Mucosa of stomach (tissue), 1 donor: ENCODE results near the gene ACP2.
"Not testable (repeated sequence)": the region's sequence is repeated elsewhere in the genome, so short reads cannot be mapped to it uniquely, and the experiment has no call there.

Experiments
- H3K27me3 ChIP-seq: one replicate; pipeline ENCODE4 v1.7.0; 2013; ENCODE audit warnings: mild to moderate bottlenecking, low read length; ENCODE audit not compliant: control insufficient read depth, insufficient read depth
- H3K36me3 ChIP-seq: one replicate; pipeline ENCODE4 v1.7.0; 2013; ENCODE audit warnings: low read length; ENCODE audit not compliant: control insufficient read depth, insufficient read depth
- H3K4me1 ChIP-seq: one replicate; pipeline ENCODE4 v1.7.0; 2013; ENCODE audit warnings: mild to moderate bottlenecking, low read length; ENCODE audit not compliant: control insufficient read depth, insufficient read depth
- H3K4me3 ChIP-seq: one replicate; pipeline ENCODE4 v1.7.0; 2013; ENCODE audit warnings: low read length
- H3K9ac ChIP-seq: one replicate; pipeline ENCODE4 v1.7.0; 2013; ENCODE audit warnings: mild to moderate bottlenecking, low read length, moderate library complexity
- H3K9me3 ChIP-seq: one replicate; pipeline ENCODE4 v1.7.0; 2013; ENCODE audit warnings: mild to moderate bottlenecking, low read length, moderate library complexity; ENCODE audit not compliant: control insufficient read depth
- donor health status: Pancreatic carcinoma.

Gene ACP2

GRCh38 chr11:47208008-47208552, 40.5 kb downstream of the ACP2 start:
- not testable (repeated sequence) for H3K27me3 ChIP-seq, H3K9ac ChIP-seq, H3K4me3 ChIP-seq, H3K36me3 ChIP-seq, H3K9me3 ChIP-seq, H3K4me1 ChIP-seq

- Histone ChIP-seq H3K9ac (no peak overlapping the region), H3K9me3 (no peaks in the 10 kb centered on the region), H3K36me3 (no peaks in the 10 kb centered on the region), H3K4me1 (peaks cover 6% of the 10 kb centered on the region), H3K4me3 (no peak overlapping the region), H3K27me3 (no peaks in the 10 kb centered on the region)
Measured at GRCh38 chr11:47207459-47207858, 41.2 kb downstream of the ACP2 start.

- H3K4me1 ChIP-seq, H3K4me3 ChIP-seq, H3K9ac ChIP-seq, H3K27me3 ChIP-seq, H3K9me3 ChIP-seq, H3K36me3 ChIP-seq: not testable (repeated sequence)
Measured at GRCh38 chr11:47206577-47206976, 42.0 kb downstream of the ACP2 start.

GRCh38 chr11:47204637-47204989, 44.0 kb downstream of the ACP2 start:
- Histone ChIP-seq H3K9ac (no peak overlapping the region), H3K9me3 (no peaks in the 10 kb centered on the region), H3K4me3 (no peak overlapping the region), H3K4me1 (peaks cover 6% of the 10 kb centered on the region), H3K36me3 (no peaks in the 10 kb centered on the region), H3K27me3 (no peaks in the 10 kb centered on the region)

- no peaks in the 10 kb centered on the region for H3K36me3 ChIP-seq
- no peak overlapping the region for H3K4me3 ChIP-seq
- H3K4me1 ChIP-seq = peaks cover 6% of the 10 kb centered on the region
- H3K27me3 ChIP-seq = no peaks in the 10 kb centered on the region
- H3K9ac ChIP-seq = no peak overlapping the region
- H3K9me3 ChIP-seq = no peaks in the 10 kb centered on the region
Measured at GRCh38 chr11:47202576-47202975, 46.0 kb downstream of the ACP2 start.

GRCh38 chr11:47201015-47201414, 47.6 kb downstream of the ACP2 start:
- H3K4me1 ChIP-seq = peaks cover 6% of the 10 kb centered on the region
- H3K4me3 ChIP-seq = no peak overlapping the region
- H3K27me3 ChIP-seq = no peaks in the 10 kb centered on the region
- no peak overlapping the region for H3K9ac ChIP-seq
- H3K36me3 ChIP-seq = no peaks in the 10 kb centered on the region
- no peaks in the 10 kb centered on the region for H3K9me3 ChIP-seq

- H3K9me3 ChIP-seq, H3K9ac ChIP-seq, H3K4me3 ChIP-seq, H3K36me3 ChIP-seq, H3K4me1 ChIP-seq, H3K27me3 ChIP-seq: not testable (repeated sequence)
Measured at GRCh38 chr11:47198161-47198560, 50.5 kb downstream of the ACP2 start.

GRCh38 chr11:47192111-47192510, 56.5 kb downstream of the ACP2 start:
- Histone ChIP-seq H3K36me3 (no peaks in the 10 kb centered on the region), H3K9me3 (no peaks in the 10 kb centered on the region), H3K4me1 (peaks cover 10% of the 10 kb centered on the region), H3K27me3 (no peaks in the 10 kb centered on the region), H3K9ac (no peak overlapping the region), H3K4me3 (no peak overlapping the region)

GRCh38 chr11:47191137-47191536, 57.5 kb downstream of the ACP2 start:
- H3K27me3 ChIP-seq, H3K9ac ChIP-seq, H3K36me3 ChIP-seq, H3K4me3 ChIP-seq, H3K9me3 ChIP-seq: not testable (repeated sequence)
- peaks cover 14% of the 10 kb centered on the region for H3K4me1 ChIP-seq
